ENCODE results near the gene ZMIZ1. TPM values are rescaled to one million over a fixed set of nuclear protein-coding genes. Genes with fewer than 3 reads are reported as not detected.

ZMIZ1 gene
- total RNA-seq, 1 experiment from 2014 or later, result 7.8 TPM

GRCh38 chr10:79305988-79306387 lies 237.2 kb downstream of the ZMIZ1 start:
- no peak for DNase-seq (ENCODE audit: low read depth, low spot score)
- in situ Hi-C loops (cut with HindIII; ENCODE audit: low pct_unique_long_range_greater_than_20kb, low sequenced_read_pairs), result no loop called here

- in situ Hi-C loops (cut with HindIII; ENCODE audit: low pct_unique_long_range_greater_than_20kb, low sequenced_read_pairs), result no loop called here
- no peak for DNase-seq (ENCODE audit: low read depth, low spot score)
Measured at GRCh38 chr10:79306644-79307220, 238.0 kb downstream of the ZMIZ1 start.

GRCh38 chr10:79308016-79308415 lies 239.2 kb downstream of the ZMIZ1 start:
- in situ Hi-C loops (cut with HindIII; ENCODE audit: low pct_unique_long_range_greater_than_20kb, low sequenced_read_pairs), result no loop called here

GRCh38 chr10:79308969-79309665 lies 240.4 kb downstream of the ZMIZ1 start:
- in situ Hi-C loops (cut with HindIII; ENCODE audit: low pct_unique_long_range_greater_than_20kb, low sequenced_read_pairs), result no loop called here
- no peak for DNase-seq (ENCODE audit: low read depth, low spot score)

More at GRCh38 chr10:79308016-79308415, 239.2 kb downstream of the ZMIZ1 start:
- no peak for DNase-seq (ENCODE audit: low read depth, low spot score)

- in situ Hi-C loops (cut with HindIII; ENCODE audit: low pct_unique_long_range_greater_than_20kb, low sequenced_read_pairs), result no loop called here
- no peak for DNase-seq (ENCODE audit: low read depth, low spot score)
Measured at GRCh38 chr10:79310200-79310865, 241.6 kb downstream of the ZMIZ1 start.

- no peak for DNase-seq (ENCODE audit: low read depth, low spot score)
- in situ Hi-C loops (cut with HindIII; ENCODE audit: low pct_unique_long_range_greater_than_20kb, low sequenced_read_pairs), result no loop called here
Measured at GRCh38 chr10:79310911-79311573, 242.3 kb downstream of the ZMIZ1 start.

- DNase-seq (ENCODE audit: low read depth, low spot score), result no peak
- in situ Hi-C loops (cut with HindIII; ENCODE audit: low pct_unique_long_range_greater_than_20kb, low sequenced_read_pairs), result no loop called here
Measured at GRCh38 chr10:79311581-79312407, 243.0 kb downstream of the ZMIZ1 start.

GRCh38 chr10:79312601-79313187 lies 243.9 kb downstream of the ZMIZ1 start:
- in situ Hi-C loops (cut with HindIII; ENCODE audit: low pct_unique_long_range_greater_than_20kb, low sequenced_read_pairs), result no loop called here
- no peak for DNase-seq (ENCODE audit: low read depth, low spot score)

- in situ Hi-C loops (cut with HindIII; ENCODE audit: low pct_unique_long_range_greater_than_20kb, low sequenced_read_pairs), result no loop called here
- no peak for DNase-seq (ENCODE audit: low read depth, low spot score)
Measured at GRCh38 chr10:79313320-79313719, 244.6 kb downstream of the ZMIZ1 start.

GRCh38 chr10:79313911-79314439 lies 245.2 kb downstream of the ZMIZ1 start:
- in situ Hi-C loops (cut with HindIII; ENCODE audit: low pct_unique_long_range_greater_than_20kb, low sequenced_read_pairs), result no loop called here
- no peak for DNase-seq (ENCODE audit: low read depth, low spot score)

- in situ Hi-C loops (cut with HindIII; ENCODE audit: low pct_unique_long_range_greater_than_20kb, low sequenced_read_pairs), result no loop called here
- DNase-seq (ENCODE audit: low read depth, low spot score), result no peak
Measured at GRCh38 chr10:79314761-79315601, 246.2 kb downstream of the ZMIZ1 start.

GRCh38 chr10:79315602-79315920 lies 246.8 kb downstream of the ZMIZ1 start:
- in situ Hi-C loops (cut with HindIII; ENCODE audit: low pct_unique_long_range_greater_than_20kb, low sequenced_read_pairs), result no loop called here
- DNase-seq (ENCODE audit: low read depth, low spot score), result no peak

- in situ Hi-C loops (cut with HindIII; ENCODE audit: low pct_unique_long_range_greater_than_20kb, low sequenced_read_pairs), result no loop called here
- peak; percentile 11 for DNase-seq (ENCODE audit: low read depth, low spot score)
Measured at GRCh38 chr10:79316671-79317431, 248.1 kb downstream of the ZMIZ1 start.

GRCh38 chr10:79318369-79318768 lies 249.6 kb downstream of the ZMIZ1 start:
- DNase-seq (ENCODE audit: low read depth, low spot score), result no peak
- in situ Hi-C loops (cut with HindIII; ENCODE audit: low pct_unique_long_range_greater_than_20kb, low sequenced_read_pairs), result no loop called here

- in situ Hi-C loops (cut with HindIII; ENCODE audit: low pct_unique_long_range_greater_than_20kb, low sequenced_read_pairs), result no loop called here
- no peak for DNase-seq (ENCODE audit: low read depth, low spot score)
Measured at GRCh38 chr10:79319115-79319771, 250.5 kb downstream of the ZMIZ1 start.
